Stimulated activated CD8-positive, alpha-beta memory T cell treated with anti-CD3 and anti-CD28 coated beads, Interleukin-15, amount 100 ng/mL, for 24 hours (primary cell): ENCODE measurements around the gene FCRL6.

Experiments used
- DNase-seq: peaks from one replicate; pipeline ENCODE4 v3.0.0-alpha.2; 2020; ENCODE audit warnings: low read depth

FCRL6 gene

DNA sequence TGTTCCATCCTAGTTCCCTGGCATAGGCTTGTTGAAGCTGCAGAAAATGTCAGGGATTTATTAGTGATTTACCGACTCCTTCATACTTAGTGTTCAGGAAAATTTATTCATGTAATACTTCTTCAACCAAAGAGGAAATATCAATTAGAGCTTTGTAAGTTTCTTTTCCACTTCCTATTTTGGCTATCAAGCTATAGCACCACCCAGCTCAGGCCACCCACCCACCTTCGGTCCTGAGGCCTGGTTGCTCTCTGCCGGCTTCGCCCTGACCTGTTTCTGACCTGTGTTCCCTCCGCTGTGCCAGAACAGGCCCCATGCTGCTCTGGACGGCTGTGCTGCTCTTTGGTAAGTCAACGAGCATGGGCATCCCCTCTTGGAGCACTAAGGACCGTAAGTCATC lies at the start of gene FCRL6:
Gene FCRL6, plus strand, starts transcription at position 250 of the 400 bp plus-strand sequence. Its CDS starts 65 bp downstream, at position 315.
- no peak for DNase-seq

- no peak for DNase-seq
Measured at GRCh38 chr1:159753386-159753785, 48.8 kb upstream of the FCRL6 start.

- DNase-seq: no peak
Measured at GRCh38 chr1:159755451-159756007, 46.6 kb upstream of the FCRL6 start.

DNA sequence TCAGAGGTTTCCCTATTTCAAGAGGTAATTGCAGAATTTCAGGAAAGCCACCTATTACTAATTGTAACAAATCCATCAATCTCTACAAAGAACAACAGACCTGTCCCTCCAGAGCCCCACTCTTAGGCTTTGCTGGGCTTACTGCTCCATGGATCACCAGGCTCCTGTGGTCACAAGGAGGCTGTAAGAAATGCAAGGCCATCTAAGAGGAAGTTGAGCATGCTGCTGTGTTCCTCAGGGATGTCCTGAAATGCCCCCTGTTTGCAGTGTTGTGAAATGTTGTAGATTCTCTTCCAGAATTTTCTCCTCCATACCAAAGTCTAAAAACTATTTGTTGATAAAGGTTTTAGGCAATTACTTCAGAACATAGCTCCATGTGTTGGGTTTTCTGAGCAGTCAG lies 45.8 kb upstream of the FCRL6 start:
- no peak for DNase-seq

DNA sequence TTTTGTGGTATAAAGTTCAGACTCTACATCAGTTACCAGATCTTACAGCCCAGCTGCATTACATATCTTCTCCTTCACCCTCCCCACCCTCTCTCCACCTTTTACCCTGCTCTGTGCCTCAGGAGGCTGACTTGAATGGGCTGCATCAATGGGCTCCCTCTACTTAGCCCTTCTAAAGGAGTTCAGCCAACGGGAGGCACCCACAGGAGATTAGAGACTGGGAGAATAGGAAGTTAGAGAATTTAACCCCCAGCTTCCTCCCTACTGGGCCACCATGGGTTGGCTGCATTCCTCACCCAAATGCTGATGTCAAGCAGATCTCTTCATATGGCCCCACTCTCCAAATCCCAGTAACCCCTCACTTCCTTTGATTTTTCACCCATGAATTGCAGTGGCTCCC lies 38.5 kb upstream of the FCRL6 start:
- no peak for DNase-seq

- no peak for DNase-seq
Measured at GRCh38 chr1:159765806-159766205, 36.4 kb upstream of the FCRL6 start.

- no peak for DNase-seq
Measured at GRCh38 chr1:159771127-159771895, 30.8 kb upstream of the FCRL6 start.

- no peak for DNase-seq
Measured at GRCh38 chr1:159774465-159774864, 27.7 kb upstream of the FCRL6 start.

DNA sequence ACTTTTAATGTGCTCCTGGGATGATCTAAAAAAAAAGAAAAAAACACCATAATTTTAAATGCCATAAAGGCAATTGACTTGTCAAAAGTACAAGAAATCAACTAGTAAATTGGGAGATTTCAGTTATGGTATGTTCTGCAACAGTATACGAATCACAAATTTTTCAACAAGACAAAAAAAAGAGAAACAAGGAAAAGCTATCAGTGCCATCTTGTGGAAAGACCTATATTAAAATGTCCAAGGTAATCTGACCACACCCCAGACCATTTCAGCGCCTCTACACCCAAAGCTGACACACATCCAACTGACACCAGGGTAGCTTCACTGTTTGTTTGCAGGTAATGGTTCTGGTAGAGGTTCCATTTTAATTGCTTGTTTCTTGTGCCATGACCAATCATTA lies 26.4 kb upstream of the FCRL6 start:
- no peak for DNase-seq

GRCh38 chr1:159778266-159778665 lies 23.9 kb upstream of the FCRL6 start:
- DNase-seq: no peak

DNA sequence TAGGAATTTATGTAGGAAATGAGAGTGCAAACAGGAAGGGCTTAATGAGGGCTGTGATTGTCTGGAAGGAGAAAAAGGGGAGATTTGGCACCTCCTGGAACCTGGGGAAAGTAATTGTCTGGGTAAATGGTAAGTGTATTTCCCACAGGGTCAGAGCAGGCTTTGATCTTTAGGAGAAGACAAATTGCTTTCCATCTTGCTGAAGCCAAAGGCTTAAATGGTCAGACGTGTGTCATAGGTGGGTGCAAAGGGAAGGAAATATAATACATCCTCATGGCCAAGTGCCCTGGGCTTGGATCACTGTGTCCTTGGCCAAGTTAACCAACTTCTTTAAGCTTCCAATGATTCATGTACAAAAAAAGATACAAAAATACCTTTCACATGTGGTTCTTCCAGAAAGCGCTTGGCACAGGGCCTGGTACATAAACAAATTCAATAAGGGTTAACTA lies 22.7 kb upstream of the FCRL6 start:
- no peak for DNase-seq

GRCh38 chr1:159780583-159781582 lies 21.3 kb upstream of the FCRL6 start, which contains the start of gene DUSP23:
Gene DUSP23 (plus strand): TSS chr1:159780962. CDS start chr1:159781101, 139 bp downstream.
- peak; percentile 78 for DNase-seq

GRCh38 chr1:159781992-159782391 lies 20.2 kb upstream of the FCRL6 start:
- DNase-seq: no peak

DNA sequence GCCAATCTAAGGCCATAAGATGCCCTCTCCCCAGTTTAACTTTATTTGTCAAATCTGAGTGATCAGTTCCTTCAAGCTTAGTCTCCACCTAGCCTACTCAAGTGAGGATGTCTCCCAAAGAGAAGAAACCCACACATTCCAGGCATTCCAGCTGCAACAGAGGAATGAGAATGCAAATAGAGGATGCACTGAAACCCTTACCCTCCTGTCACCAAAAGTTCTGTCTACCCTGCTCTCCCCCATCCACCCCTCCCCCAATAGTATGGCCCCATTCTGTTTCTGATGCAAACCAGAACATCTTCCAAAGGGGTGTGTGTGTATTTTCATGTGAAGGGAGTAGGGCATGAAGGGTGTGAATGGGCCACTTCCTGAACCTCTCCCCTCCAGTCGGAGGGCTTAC lies 18.4 kb upstream of the FCRL6 start:
- no peak for DNase-seq

GRCh38 chr1:159786465-159786864 lies 15.7 kb upstream of the FCRL6 start:
- no peak for DNase-seq

GRCh38 chr1:159786966-159787365 lies 15.2 kb upstream of the FCRL6 start:
- DNase-seq: no peak

- DNase-seq: no peak
Measured at GRCh38 chr1:159790237-159790917, 11.8 kb upstream of the FCRL6 start.

GRCh38 chr1:159791031-159791430 lies 11.1 kb upstream of the FCRL6 start:
- DNase-seq: no peak

DNA sequence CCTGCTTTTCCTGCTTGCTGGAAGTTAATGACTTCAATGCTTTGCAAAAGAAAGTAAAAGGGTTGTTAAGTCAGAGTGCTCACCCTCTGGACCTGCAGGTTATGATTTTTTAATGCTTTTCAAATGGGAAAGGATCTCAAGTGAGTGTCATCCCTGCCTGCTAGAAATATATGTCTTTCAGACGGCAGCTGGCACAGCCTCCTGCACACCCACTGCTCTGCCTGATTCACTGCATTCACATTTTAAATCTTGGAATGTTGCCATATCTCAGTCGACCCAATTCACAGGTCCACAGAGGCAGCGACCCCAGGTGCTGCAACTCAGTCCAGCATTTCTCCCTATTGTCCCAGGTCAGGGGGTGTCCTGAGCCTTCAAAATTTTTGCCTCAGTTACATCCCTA lies 10.7 kb upstream of the FCRL6 start:
- no peak for DNase-seq

- DNase-seq: no peak
Measured at GRCh38 chr1:159795534-159795933, 6.6 kb upstream of the FCRL6 start.

DNA sequence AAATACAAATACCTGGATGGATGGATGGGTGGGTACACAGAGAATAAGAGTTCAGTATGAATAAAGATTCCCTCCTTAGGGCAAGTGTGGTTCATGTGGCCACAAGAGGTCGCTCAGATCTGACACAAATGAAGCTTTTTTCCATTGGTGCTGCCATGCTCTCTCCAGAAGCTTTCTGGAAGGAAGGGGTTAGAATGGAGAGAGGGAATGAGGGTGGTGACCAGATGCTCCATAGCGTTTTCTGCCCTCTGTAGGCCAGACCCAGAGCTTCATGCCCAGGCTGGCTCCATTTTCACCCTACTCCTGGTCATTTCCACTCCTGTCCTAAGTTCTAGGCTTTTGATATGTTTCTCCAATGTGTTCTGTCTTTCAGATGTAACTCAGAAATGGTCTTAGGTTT lies 3.3 kb upstream of the FCRL6 start:
- DNase-seq: no peak

- no peak for DNase-seq
Measured at GRCh38 chr1:159799446-159799985, 2.6 kb upstream of the FCRL6 start.
